Measurements from ENCODE around the gene COL5A1.
"Not testable (repeated sequence)": the region's sequence is repeated elsewhere in the genome, so short reads cannot be mapped to it uniquely, and the experiment has no call there.

GRCh38 chr9:134668977-134669376, 27.4 kb downstream of the COL5A1 start:
- not testable (repeated sequence) for TF ChIP-seq CTCF (IDR thresholded peaks at IDR 0.05; ENCODE audit: low read length); EZH2 (IDR thresholded peaks at IDR 0.05; ENCODE audit: borderline replicate concordance, low read length)

Data from OCI-LY1 (cell line).